CD14-positive monocyte (primary cell): ENCODE results near the gene GRIK3. TPM values are rescaled to one million over a fixed set of nuclear protein-coding genes. Genes with fewer than 3 reads are reported as not detected.

ENCODE experiments used
- DNase-seq, 3 donors: peaks; one replicate each; pipeline ENCODE4 v3.0.0-alpha.2; 2011 to 2022
- H2AFZ ChIP-seq: 2 replicates; pipeline ENCODE4 v1.6.0; 2012; ENCODE audit warnings: mild to moderate bottlenecking, low read depth, low read length, inconsistent platforms; ENCODE audit not compliant: insufficient read depth, poor library complexity, severe bottlenecking
- H3K27ac ChIP-seq, 2 donors: 1 replicate in 1 of 2; 2 replicates in 1 of 2; pipeline ENCODE4 v1.5.1; 2012 to 2013; ENCODE audit warnings: low read length in 2 of 2, control low read depth in 1 of 2, inconsistent platforms in 1 of 2, low read depth in 1 of 2, mild to moderate bottlenecking in 1 of 2
- H3K27me3 ChIP-seq, 2 donors: one replicate each; pipeline versions ENCODE4 v1.6.0 to v1.6.1; 2011 to 2013; ENCODE audit warnings: low read length in 2 of 2; ENCODE audit not compliant: control insufficient read depth in 2 of 2, insufficient read depth in 2 of 2
- H3K36me3 ChIP-seq, 2 donors: replicated peaks in 1 of 2; 1 replicate in 1 of 2; 2 replicates in 1 of 2; pipeline versions ENCODE4 v1.5.1 to v1.6.1; 2012 to 2013; ENCODE audit warnings: low read length in 2 of 2, control low read depth in 1 of 2, inconsistent platforms in 1 of 2, mild to moderate bottlenecking in 1 of 2; ENCODE audit not compliant: insufficient read depth in 2 of 2, control insufficient read depth in 1 of 2
- H3K4me1 ChIP-seq, 2 donors: 1 replicate in 1 of 2; 2 replicates in 1 of 2; pipeline versions ENCODE4 v1.5.1 to v1.6.1; 2012 to 2013; ENCODE audit warnings: low read length in 2 of 2, control low read depth in 1 of 2, inconsistent platforms in 1 of 2, mild to moderate bottlenecking in 1 of 2, moderate library complexity in 1 of 2; ENCODE audit not compliant: insufficient read depth in 2 of 2, control insufficient read depth in 1 of 2
- H3K4me2 ChIP-seq: replicated peaks from 2 replicates; pipeline ENCODE3; 2012; ENCODE audit warnings: low read length, moderate library complexity, mild to moderate bottlenecking; ENCODE audit not compliant: poor library complexity, severe bottlenecking; ENCODE audit errors: extremely low read depth
- H3K4me3 ChIP-seq, 3 experiments: fragments of 200-600 bp in 1 of 3; sonication (generic) in 1 of 3; replicated peaks in 1 of 3; 1 replicate in 2 of 3; 2 replicates in 1 of 3; pipeline ENCODE4 v1.5.1; 2011 to 2013; ENCODE audit warnings: low read length in 3 of 3, mild to moderate bottlenecking in 3 of 3, control low read depth in 2 of 3, low read depth in 2 of 3, inconsistent platforms in 1 of 3, moderate library complexity in 1 of 3
- H3K79me2 ChIP-seq: 2 replicates; pipeline ENCODE4 v1.6.0; 2012; ENCODE audit warnings: mild to moderate bottlenecking, control low read depth, inconsistent platforms, low read length, moderate library complexity; ENCODE audit not compliant: insufficient read depth
- H3K9ac ChIP-seq: 2 replicates; pipeline ENCODE4 v1.6.0; 2017; ENCODE audit warnings: low read length, mild to moderate bottlenecking; ENCODE audit not compliant: insufficient read depth, poor library complexity, severe bottlenecking
- H3K9me3 ChIP-seq, 2 donors: replicated peaks in 1 of 2; 1 replicate in 1 of 2; 2 replicates in 1 of 2; pipeline versions ENCODE4 v1.5.1 to v1.6.1; 2012 to 2013; ENCODE audit warnings: low read length in 2 of 2, control low read depth in 1 of 2; ENCODE audit not compliant: control insufficient read depth in 1 of 2, insufficient read depth in 1 of 2
- H4K20me1 ChIP-seq: 2 replicates; pipeline ENCODE4 v1.6.0; 2012; ENCODE audit warnings: mild to moderate bottlenecking, low read length, control low read depth, moderate library complexity; ENCODE audit not compliant: insufficient read depth
- H3K27ac Mint-ChIP-seq, 7 donors: one replicate each; pipeline ENCODE4 v1.8.0; 2020; ENCODE audit warnings: mild to moderate bottlenecking in 7 of 7, mixed read lengths in 7 of 7, moderate library complexity in 6 of 7, inconsistent platforms in 2 of 7
- H3K27me3 Mint-ChIP-seq, 3 donors: one replicate each; pipeline ENCODE4 v1.8.0; 2021 to 2022; ENCODE audit warnings: low read depth in 3 of 3, mild to moderate bottlenecking in 3 of 3, mixed read lengths in 3 of 3, moderate library complexity in 3 of 3, inconsistent platforms in 1 of 3
- H3K36me3 Mint-ChIP-seq, 2 donors: one replicate each; pipeline ENCODE4 v1.8.0; 2020; ENCODE audit warnings: mixed read lengths in 2 of 2, inconsistent platforms in 1 of 2, mild to moderate bottlenecking in 1 of 2
- H3K4me1 Mint-ChIP-seq: one replicate; pipeline ENCODE4 v1.8.0; 2020; ENCODE audit warnings: mild to moderate bottlenecking, mixed read lengths
- H3K4me3 Mint-ChIP-seq, 2 donors: one replicate each; pipeline ENCODE4 v1.8.0; 2020; ENCODE audit warnings: mild to moderate bottlenecking in 2 of 2, mixed read lengths in 2 of 2, moderate library complexity in 1 of 2
- H3K9me3 Mint-ChIP-seq, 7 donors: one replicate each; pipeline ENCODE4 v1.8.0; 2020 to 2022; ENCODE audit warnings: mixed read lengths in 7 of 7, mild to moderate bottlenecking in 6 of 7, moderate library complexity in 6 of 7, inconsistent platforms in 2 of 7
- CTCF ChIP-seq: fragments of 200-600 bp; IDR thresholded peaks from one replicate; pipeline ENCODE4 v1.8.0; 2022; ENCODE audit warnings: antibody characterized with exemption, mild to moderate bottlenecking
- WGBS: methylation state at CpG from one replicate; pipeline ENCODE4 v1.1.5; 2013; ENCODE audit warnings: missing lambda C conversion rate; ENCODE audit not compliant: insufficient coverage; 5-methylcytosine and 5-hydroxymethylcytosine counted together
- intact Hi-C, 2 donors: fragments of 100-400 bp; cut with micrococcal nuclease; formaldehyde crosslinking; loops; one replicate each; pipeline versions ENCODE4 v1.15.0 to v1.15.1; 2023
- polyA plus RNA-seq, 3 donors: library from polyadenylated mRNA; depleted of rRNA in 1 of 3; unstranded in 2 of 3; stranded (reverse) in 1 of 3; fragments of 300-500 nt in 2 of 3; fragments of >200 nt in 1 of 3; fragmentation: Illumina TruSeq in 2 of 3; gene quantifications; 1 replicate in 2 of 3; 2 replicates in 1 of 3; pipeline ENCODE4 v1.2.3, GENCODE V29; 2012 to 2021

The GRIK3 gene
- polyA plus RNA-seq, 3 donors: not detected

GRCh38 chr1:36858553-36858952 is 175.8 kb downstream of the GRIK3 start:
- Histone ChIP-seq H3K4me1 (no peaks in the 10 kb centered on the region), H3K27me3 (no peaks in the 10 kb centered on the region), H3K36me3 (no peaks in the 10 kb centered on the region), H3K27ac (no peak overlapping the region), H3K4me3 (no peak overlapping the region), H2AFZ (no peak overlapping the region), H4K20me1 (no peaks in the 10 kb centered on the region), H3K9ac (no peak overlapping the region), H3K79me2 (no peaks in the 10 kb centered on the region), H3K4me2 (no peak overlapping the region), H3K9me3 (no peaks in the 10 kb centered on the region)
- Mint-ChIP-seq H3K36me3 (no peaks in the 10 kb centered on the region), H3K27ac (no peak overlapping the region), H3K4me3 (no peak overlapping the region), H3K9me3 (no peaks in the 10 kb centered on the region), H3K4me1 (no peaks in the 10 kb centered on the region), H3K27me3 (peaks cover 8 to 17% (median 14%) of the 10 kb centered on the region in 3 donors)
- no peak for DNase-seq
- TF ChIP-seq CTCF: no peak
- intact Hi-C loops: no loop called here
- 87% methylated on average over 5 of the region's 5 CpGs for WGBS

GRCh38 chr1:36857754-36858153 is 176.6 kb downstream of the GRIK3 start:
- H3K79me2 ChIP-seq: no peaks in the 10 kb centered on the region
- H3K27ac ChIP-seq: no peak overlapping the region
- Mint-ChIP-seq H3K36me3 (no peaks in the 10 kb centered on the region), H3K27me3 (peaks cover 8 to 14% (median 14%) of the 10 kb centered on the region in 3 donors), H3K9me3 (no peaks in the 10 kb centered on the region), H3K4me3 (no peak overlapping the region), H3K4me1 (no peaks in the 10 kb centered on the region), H3K27ac (no peak overlapping the region)
- WGBS: 71% methylated on average over 1 of the region's 5 CpGs
- intact Hi-C loops: no loop called here
- H3K36me3 ChIP-seq: no peaks in the 10 kb centered on the region
- no peak for TF ChIP-seq CTCF
- no peak overlapping the region for H3K4me2 ChIP-seq
- H2AFZ ChIP-seq: no peak overlapping the region
- no peaks in the 10 kb centered on the region for H3K9me3 ChIP-seq
- H3K4me1 ChIP-seq: no peaks in the 10 kb centered on the region
- no peak overlapping the region for H3K9ac ChIP-seq
- H3K27me3 ChIP-seq: no peaks in the 10 kb centered on the region
- no peak overlapping the region for H3K4me3 ChIP-seq
- no peak for DNase-seq
- H4K20me1 ChIP-seq: no peaks in the 10 kb centered on the region
